Measurements from ENCODE around the gene SNX14. TPM values are rescaled to one million over a fixed set of nuclear protein-coding genes. Genes with fewer than 3 reads are reported as not detected.

The SNX14 gene
- total RNA-seq, 1 experiment from 2014 or later = 84.2 TPM

DNA sequence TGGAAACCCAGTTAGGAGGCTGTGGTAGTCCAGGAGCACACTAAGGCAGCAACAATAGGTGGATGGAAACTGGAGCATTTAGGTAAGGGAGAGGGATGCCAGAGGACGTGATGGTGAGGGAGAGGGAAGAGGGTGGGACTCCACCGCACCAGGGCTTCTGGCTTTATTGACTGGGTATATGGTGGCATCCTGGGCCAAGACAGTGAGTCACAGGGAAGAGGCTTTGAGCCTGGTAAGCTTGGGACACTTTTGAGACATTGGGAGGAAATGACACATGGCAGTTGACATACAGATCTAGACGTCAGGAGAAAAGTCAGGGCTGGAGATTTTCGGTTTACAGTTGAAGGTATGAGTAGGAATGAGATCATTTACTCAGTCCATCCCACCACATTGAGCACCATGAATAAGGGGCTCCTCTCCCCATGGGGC is 128.9 kb downstream of the SNX14 start:
- peak; percentile 98 for DNase-seq (ENCODE audit: low spot score)

DNA sequence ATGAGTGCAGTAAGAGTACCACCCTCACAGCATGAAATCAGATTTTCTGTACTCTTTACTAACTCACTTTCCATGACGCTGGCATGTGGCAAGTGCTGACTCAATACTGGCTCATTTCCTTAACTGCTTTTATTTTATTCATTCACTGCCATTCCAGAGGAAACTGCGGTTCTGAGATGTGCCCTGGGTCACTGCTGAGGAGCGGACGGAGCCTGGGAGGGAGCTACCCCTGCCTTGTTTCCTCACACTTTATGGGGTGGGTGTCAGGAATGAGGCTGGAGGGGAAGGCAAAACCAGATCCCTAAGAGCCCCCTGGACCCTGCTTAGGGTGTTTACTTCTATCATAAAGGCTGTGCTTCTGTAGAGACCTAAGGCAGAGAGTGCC is 129.4 kb downstream of the SNX14 start:
- peak; percentile 98 for DNase-seq (ENCODE audit: low spot score)

DNA sequence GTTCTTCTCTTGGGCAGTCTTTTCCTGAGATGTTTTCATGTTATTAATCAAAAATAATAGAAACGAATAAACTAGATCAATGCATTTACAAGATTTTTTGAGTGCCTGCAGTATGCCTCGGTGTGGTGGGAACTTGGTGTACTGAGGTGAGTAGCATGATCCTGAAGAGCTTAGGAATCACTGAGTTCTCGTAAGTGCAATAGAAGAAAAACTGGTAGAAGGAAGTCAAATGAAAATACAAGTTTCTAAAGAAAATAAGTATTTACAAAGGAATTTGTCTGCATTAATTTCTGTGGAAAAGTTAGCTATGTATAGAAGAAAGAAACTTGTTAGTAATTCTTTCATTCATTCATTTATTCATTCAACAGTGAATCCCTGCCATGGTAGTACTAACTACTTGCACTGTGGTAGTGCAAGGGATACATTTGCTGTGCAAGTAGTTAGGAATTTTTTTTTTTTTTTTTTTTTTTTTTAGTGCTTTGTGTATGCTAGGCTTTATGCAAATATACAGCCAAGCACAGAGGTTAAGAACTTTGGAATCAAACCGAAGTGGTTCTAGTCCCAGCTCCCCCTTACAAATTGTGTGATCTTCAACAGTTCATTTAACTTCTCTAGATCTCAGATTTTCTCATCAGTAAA is 129.9 kb downstream of the SNX14 start:
- no peak for DNase-seq (ENCODE audit: low spot score)

DNA sequence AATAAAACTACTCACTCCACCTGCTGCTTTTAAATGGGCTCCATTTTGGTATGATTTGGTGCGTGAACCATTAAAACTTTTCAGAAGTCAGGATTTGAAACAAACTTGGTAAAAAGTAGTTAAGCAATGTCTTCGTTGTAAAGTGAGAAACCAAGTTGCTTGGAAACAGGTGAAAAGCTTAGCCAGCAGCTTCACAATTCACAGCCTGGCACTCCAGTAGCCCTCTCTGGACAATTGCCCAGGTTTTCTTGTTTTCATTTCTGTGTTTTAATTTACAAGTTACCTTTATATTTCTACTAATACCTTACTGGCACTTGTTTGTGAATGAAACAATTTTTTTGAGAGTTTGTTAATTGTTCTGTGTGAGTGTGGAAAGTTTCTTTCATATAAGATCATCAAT is 131.0 kb downstream of the SNX14 start:
- no peak for DNase-seq (ENCODE audit: low spot score)

DNA sequence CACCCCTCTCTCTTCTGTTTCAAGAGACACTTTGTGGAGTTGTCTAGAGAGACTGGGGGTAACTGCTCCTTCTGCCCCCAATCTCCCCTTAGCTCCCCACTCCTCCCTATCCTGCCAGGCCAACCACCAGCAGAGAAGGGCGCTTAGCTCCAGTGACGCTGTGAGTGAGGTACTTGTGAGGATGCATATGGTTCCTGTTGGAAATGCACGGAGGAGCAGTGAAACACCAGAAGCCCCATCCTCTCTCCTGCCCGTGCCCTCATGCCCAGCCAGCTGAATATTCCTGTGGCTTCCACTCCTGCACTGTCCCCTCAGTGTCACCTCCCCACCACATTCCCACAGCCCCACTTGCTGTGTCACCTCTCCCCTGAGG is 131.9 kb downstream of the SNX14 start:
- no peak for DNase-seq (ENCODE audit: low spot score)

DNA sequence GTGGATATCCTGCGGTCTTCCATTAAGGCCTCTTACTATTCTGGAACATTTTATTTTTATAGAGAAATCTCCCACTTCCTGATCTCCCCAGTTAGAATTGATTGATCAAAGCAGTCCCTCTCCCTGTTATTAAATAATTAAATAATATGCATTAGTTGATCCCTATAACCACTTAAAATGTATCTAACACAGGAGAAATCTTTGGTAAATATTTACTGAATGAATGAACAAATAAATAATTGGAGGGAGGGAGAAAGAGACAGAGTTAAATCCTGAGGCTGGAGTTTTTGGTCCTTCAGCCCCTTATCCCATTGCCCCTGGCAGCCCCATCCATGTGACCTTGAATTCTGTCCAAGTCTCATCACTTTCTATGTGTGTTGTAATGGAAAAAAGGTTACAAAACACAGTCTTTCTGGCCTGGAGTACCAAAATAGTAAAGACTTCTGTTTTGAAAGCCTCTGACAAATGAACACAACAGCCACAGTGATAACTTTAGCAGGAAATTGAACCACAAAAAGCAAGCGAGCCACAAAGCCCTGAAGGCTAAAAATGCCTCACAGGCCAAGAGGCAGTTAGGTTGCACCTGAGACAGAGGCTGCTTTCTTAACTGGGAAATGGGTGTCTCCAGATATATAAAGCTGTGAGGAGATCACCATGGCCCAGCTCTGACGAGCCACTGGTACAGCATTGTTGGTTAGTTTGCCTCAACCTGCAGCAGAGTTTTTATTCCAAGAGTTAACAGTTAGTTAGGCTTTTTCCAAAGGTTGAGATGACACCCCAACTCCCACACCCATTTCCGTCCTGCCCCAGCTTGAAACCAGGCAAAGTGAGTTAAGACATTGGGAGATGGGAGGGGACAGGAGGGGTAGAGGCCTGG is 132.5 kb downstream of the SNX14 start:
- peak; percentile 58 for DNase-seq (ENCODE audit: low spot score)

DNA sequence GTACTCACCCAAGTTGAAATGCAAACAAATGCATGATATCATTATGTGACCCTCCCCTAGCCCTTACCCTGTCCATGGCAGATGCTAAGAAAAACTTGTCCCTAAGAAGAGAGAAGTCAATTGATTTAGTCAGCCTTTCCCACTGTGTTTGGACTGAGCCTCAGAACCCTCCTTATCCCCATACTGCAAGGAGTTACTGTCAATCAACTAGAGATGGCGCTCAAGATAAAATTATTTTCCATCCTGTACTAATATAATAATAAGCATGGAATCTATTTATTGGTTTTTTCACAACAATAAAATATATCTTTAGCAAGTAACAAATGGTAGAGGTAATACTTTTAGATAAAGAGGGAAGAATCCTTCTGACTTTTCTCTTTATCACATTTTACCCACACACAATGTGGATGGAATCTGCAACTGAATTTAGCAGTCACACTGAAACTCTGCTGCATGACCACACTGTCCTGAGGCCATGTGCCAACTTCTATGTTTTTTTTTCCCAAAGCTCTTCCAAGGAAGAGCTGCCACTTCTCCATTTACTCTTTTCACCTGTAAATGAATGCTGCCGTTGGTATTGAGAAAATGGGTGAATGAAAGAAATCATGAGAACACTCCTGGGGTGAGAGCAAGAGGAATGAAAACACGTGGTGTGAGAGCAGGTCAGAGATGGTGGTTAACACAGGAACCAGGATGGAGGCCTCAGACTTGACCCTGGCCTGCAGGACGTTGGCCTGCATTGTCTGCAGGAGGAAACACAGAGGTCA is 133.3 kb downstream of the SNX14 start:
- no peak for DNase-seq (ENCODE audit: low spot score)

DNA sequence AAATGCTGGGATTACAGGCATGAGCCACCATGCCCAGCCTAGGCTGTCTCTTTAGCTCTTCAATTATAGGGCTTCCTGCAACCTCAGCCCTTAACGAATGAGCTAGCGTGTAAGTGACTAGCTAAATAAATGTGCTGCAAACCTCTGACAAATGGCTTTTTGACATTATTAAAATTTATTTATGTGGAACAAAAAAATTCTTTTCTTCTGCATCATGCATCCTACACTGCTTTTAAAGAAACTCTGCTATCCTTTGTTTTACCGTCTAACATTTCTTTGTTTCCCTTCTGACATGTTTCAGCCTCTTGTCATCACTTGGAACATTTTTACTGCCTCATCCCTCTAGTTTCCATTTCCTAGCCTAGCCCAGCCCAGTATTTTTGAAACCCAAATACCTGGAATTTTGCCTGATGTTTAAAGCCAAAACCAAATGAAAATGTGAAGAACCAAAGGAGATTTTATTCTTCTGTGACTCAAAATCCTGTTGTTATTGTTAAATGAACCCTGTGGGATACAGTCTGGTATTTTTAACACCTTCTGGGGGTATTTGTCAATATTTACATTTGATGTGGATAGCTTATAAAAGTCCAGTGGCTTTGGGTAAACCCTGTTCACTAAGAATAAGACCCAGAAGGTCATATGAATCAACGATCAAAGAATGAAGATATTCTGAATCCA is 134.3 kb downstream of the SNX14 start:
- DNase-seq (ENCODE audit: low spot score) = peak; percentile 89

DNA sequence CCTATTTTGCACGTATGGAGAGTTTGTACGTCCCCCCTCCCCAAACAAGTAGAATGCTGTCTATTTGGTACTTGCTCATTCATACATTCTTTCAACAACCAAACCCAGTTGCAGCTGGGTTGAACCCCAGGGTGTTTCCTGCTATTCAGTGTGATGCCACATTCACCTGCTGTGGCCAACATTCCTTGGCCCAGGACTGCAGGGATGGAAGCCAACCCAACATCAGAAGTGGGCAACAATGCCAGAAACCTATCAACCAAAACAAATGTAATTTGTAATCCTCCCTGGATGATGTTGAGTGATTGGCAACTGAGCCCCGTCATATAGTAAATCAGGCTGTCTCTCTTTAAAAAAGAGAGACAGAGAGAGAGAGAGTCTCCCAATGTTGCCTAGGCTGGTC is 134.9 kb downstream of the SNX14 start:
- DNase-seq (ENCODE audit: low spot score) = peak; percentile 75

DNA sequence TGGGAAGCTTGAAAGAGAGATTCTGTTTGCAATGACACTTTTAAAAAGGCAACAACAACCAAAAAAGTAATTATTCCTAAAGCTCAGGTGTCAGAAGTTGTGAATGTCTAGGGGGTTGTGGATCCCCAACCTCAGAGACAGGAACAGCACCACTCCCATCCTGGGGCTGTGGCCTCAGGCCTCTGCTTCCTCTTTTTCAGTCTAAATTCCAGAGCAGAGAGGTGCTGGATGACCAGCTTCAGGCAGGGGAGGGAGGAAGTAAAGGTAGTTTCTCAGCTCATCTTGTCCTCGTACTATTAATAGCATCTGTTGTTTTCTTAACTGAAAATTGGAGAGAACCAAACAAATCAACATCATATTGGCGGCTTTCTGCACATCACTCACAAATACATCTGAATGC is 135.5 kb downstream of the SNX14 start:
- DNase-seq (ENCODE audit: low spot score) = no peak

DNA sequence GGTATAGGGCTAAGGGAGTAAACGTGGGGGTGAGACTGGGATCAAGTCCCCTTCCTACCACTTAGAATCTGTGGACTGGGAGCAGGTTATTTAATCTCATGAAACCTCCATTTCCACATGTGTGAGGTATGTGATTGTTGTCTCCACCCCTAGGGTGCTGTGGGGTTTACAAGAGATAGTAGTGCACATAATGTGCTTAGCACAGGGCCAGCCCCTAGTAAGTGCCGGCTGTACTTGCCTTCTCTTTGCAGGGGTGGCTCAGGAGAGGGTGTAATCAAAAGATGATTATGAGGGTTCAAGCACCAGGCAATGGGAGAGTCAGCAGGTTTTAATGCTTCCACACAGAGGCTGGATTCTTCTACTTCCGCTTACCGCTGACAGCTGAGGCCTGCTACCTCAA is 136.9 kb downstream of the SNX14 start:
- DNase-seq (ENCODE audit: low spot score) = no peak

Other genes starting within 250 kb of the SNX14 start
- 127 and 155 TPM in 2 replicates for gene NT5E, start 143.8 kb downstream of the SNX14 start, total RNA-seq (2014; rRNA removed; shearing (Covaris generic))
- 124 and 148 TPM in 2 replicates for gene SYNCRIP, start 49.0 kb upstream of the SNX14 start, total RNA-seq (2014; rRNA removed; shearing (Covaris generic))

Data from A172 (cell line).